ENCODE measurements around the gene TUBG1. TPM values are rescaled to one million over a fixed set of nuclear protein-coding genes. Genes with fewer than 3 reads are reported as not detected.

TUBG1 gene
- total RNA-seq, 1 donor from 2014 or later, result 25.0 TPM

- TF ChIP-seq, protein P1, sequence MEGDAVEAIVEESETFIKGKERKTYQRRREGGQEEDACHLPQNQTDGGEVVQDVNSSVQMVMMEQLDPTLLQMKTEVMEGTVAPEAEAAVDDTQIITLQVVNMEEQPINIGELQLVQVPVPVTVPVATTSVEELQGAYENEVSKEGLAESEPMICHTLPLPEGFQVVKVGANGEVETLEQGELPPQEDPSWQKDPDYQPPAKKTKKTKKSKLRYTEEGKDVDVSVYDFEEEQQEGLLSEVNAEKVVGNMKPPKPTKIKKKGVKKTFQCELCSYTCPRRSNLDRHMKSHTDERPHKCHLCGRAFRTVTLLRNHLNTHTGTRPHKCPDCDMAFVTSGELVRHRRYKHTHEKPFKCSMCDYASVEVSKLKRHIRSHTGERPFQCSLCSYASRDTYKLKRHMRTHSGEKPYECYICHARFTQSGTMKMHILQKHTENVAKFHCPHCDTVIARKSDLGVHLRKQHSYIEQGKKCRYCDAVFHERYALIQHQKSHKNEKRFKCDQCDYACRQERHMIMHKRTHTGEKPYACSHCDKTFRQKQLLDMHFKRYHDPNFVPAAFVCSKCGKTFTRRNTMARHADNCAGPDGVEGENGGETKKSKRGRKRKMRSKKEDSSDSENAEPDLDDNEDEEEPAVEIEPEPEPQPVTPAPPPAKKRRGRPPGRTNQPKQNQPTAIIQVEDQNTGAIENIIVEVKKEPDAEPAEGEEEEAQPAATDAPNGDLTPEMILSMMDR (IDR thresholded peaks at IDR 0.05), result no peak
- ChIA-PET POLR2A (interaction anchor here (0.8 to 4.7 kb wide), 11 partner anchors 11 to 749 kb away, joined by 3 to 62 read pairs (median 7); partner anchors contain the start of genes BECN1, NAGLU, PSMC3IP and STAT3), CTCF (no interaction called here)
- DNase-seq (no peak), ATAC-seq (ENCODE audit: low read depth) (no peak)
- Mint-ChIP-seq H3K9me3 (no peaks in the 10 kb centered on the region), H3K36me3 (ENCODE audit: low read depth) (peaks cover 67% of the 10 kb centered on the region), H3K4me3 (peak overlapping the region; percentile 98), H3K4me1 (peaks cover 42% of the 10 kb centered on the region), H3K27ac (peak overlapping the region; percentile 95), H3K27me3 (no peaks in the 10 kb centered on the region)
- intact Hi-C loops (cut with micrococcal nuclease), result no loop called here
Measured at GRCh38 chr17:42566215-42566882, 43.1 kb upstream of the TUBG1 start.

DNA sequence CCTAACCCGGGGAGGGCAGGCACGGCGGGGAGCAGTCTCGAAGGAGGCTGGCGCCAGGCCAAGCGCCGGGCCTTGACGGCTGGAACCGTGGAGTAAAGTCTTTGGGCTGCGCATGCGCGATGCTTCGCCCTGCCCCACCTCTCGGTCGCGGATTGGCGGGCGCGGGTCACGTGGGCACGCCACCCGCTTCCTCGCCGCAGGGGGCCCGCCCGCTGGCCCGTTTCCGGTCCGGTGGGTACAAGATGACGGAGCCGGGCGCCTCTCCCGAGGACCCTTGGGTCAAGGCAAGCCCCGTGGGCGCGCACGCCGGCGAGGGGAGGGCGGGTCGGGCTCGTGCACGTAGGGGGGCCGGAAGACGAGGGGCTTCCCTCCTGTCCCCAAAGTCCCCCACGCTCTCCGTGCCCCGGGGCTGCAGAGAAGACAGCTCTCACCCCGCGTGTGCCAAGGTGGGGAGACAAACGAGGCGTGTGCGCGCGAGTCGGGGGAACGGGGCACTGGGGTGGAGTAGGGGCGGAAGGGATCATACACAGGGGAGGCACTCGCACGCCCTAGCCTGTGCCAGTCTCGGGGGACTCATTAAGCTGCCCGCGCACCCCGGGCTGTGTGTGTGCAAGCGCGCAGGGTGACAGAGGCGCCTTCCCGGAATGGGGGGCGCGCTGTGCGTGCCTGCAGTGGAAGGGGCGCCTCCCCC lies 42.5 kb upstream of the TUBG1 start, which contains the start of gene MLX:
TSS of gene MLX (plus strand) at position 218 of the 691 bp plus-strand sequence. CDS start at position 243, 25 bp downstream.
- Mint-ChIP-seq H3K27me3 (no peaks in the 10 kb centered on the region), H3K4me3 (peak within 1 kb of the TSS; percentile 98), H3K27ac (peak within 1 kb of the TSS; percentile 95), H3K36me3 (ENCODE audit: low read depth) (peaks cover 69% of the 10 kb centered on the region), H3K9me3 (no peaks in the 10 kb centered on the region), H3K4me1 (peaks cover 35% of the 10 kb centered on the region)
- TF ChIP-seq, protein P1 (IDR thresholded peaks at IDR 0.05), result no peak
- ATAC-seq (ENCODE audit: low read depth) (peak; percentile 83), DNase-seq (peak; percentile 90)
- CTCF ChIA-PET, result interaction anchor here (1.0 to 1.4 kb wide), 2 partner anchors 11 to 19 kb away, joined by 4 read pairs; partner anchors contain the start of gene PSMC3IP
- intact Hi-C loops (cut with micrococcal nuclease), result loop anchor here (1.0 kb wide), 2 partner anchors 10 to 31 kb away; partner anchors contain the start of genes NAGLU and PSMC3IP
- POLR2A ChIA-PET, result interaction anchor here (0.6 to 4.7 kb wide), 18 partner anchors 10 to 801 kb away, joined by 3 to 62 read pairs (median 4); partner anchors contain the start of genes BECN1, NAGLU, PSMC3IP and PSME3

DNA sequence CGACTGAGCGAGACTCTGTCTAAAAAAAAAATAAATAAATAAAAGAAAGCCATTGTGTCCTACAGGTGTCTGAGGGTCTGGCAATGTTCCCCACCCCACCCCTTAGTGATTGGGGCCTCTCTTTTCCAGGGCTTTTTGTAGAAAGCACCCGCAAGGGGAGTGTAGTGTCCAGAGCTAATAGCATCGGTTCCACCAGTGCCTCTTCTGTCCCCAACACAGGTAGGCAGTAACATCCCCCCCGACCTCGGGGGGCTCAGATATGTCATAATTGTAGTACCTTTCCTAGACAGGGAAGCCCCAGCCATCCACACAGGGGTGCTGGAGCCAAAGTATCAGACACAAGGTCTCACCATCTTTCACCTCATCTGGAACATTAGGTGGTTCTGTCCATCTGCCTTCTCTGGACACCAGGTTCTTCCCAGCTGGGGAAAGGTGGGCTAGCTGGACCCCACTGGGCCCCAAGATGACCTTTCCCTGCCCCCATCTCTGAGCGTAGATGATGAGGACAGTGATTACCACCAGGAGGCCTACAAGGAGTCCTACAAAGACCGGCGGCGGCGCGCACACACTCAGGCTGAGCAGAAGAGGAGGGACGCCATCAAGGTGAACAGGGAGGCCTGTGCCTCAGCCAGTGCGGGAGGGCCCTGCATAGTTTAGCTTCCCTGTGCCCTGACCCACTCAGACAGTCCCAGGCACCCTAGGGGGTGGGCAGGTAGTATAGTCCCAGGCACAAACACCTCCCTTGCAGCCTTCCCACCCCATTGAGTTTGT lies 41.0 kb upstream of the TUBG1 start:
- peaks cover 24% of the 10 kb centered on the region for H3K4me1 Mint-ChIP-seq
- ChIA-PET POLR2A (interaction anchor here (1.1 to 4.7 kb wide), 5 partner anchors 9 to 166 kb away, joined by 3 to 62 read pairs (median 17); partner anchors contain the start of genes NAGLU and PSMC3IP), CTCF (interaction anchor here (1.4 kb wide), 1 partner anchor 9 kb away, joined by 4 read pairs; the partner anchor contains the start of gene PSMC3IP)
- no peak overlapping the region for H3K27ac Mint-ChIP-seq
- H3K27me3 Mint-ChIP-seq, result no peaks in the 10 kb centered on the region
- intact Hi-C loops (cut with micrococcal nuclease), result no loop called here
- H3K4me3 Mint-ChIP-seq, result peak overlapping the region; percentile 52
- TF ChIP-seq, protein P1 (IDR thresholded peaks at IDR 0.05), result no peak
- peaks cover 75% of the 10 kb centered on the region for H3K36me3 Mint-ChIP-seq (ENCODE audit: low read depth)
- DNase-seq, result no peak
- no peak for ATAC-seq (ENCODE audit: low read depth)
- no peaks in the 10 kb centered on the region for H3K9me3 Mint-ChIP-seq

DNA sequence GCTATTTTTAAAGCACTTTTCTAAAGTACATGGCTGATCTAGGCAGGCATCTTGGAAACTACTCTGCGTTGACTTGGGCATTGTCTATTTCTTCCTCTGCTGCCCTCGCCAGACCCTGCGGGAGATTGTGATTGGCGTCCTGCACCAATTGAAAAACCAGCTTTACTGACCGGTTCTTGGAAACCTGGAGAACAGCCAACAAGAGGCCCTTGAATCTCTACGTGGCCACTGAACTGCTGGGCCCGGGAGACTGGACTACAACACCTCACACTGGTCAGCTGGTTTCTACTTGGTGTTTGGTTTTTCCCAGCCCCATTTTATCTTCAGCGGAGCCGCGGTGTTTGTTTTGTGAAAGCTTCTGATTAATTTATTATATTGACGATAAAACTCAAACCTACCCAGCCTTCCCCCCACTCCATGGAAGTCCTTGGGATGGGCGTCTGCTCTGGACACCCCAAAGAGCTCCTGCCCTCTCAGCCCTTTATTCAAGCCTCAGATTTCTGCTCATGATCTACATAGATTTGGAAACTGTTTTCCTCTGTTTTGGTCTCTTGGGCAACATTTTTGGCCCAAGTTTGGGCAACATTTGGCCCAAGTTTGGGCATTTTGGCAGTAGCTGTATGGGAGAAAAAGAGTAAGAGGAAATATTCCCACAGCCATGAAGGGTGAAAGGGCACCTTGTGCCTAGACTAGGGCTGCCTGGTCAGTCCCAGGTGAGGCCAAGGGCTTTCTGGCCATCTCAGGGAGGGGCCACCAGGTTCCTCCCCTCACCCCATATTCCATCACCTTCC lies 37.9 kb upstream of the TUBG1 start:
- H3K4me1 Mint-ChIP-seq, result peaks cover 24% of the 10 kb centered on the region
- H3K9me3 Mint-ChIP-seq, result no peaks in the 10 kb centered on the region
- TF ChIP-seq, protein P1 (IDR thresholded peaks at IDR 0.05), result no peak
- H3K4me3 Mint-ChIP-seq, result no peak overlapping the region
- DNase-seq, result no peak
- H3K27ac Mint-ChIP-seq, result no peak overlapping the region
- H3K36me3 Mint-ChIP-seq (ENCODE audit: low read depth), result peaks cover 68% of the 10 kb centered on the region
- ChIA-PET POLR2A (interaction anchor here (1.3 kb wide), 1 partner anchor 17 kb away, joined by 3 read pairs; no protein-coding TSS in a partner anchor), CTCF (interaction anchor here (0.8 kb wide), 1 partner anchor 23 kb away, joined by 3 read pairs; no protein-coding TSS in a partner anchor)
- no peaks in the 10 kb centered on the region for H3K27me3 Mint-ChIP-seq
- ATAC-seq (ENCODE audit: low read depth), result no peak
- intact Hi-C loops (cut with micrococcal nuclease), result no loop called here

Measured in activated B cell treated with CpG ODN at 0.5 μM for 24 hours (primary cell).